ENCODE data around the gene SPATS2. TPM values are rescaled to one million over a fixed set of nuclear protein-coding genes. Genes with fewer than 3 reads are reported as not detected.

SPATS2 gene
- total RNA-seq, 1 donor from 2014 or later: 21.3 TPM

GRCh38 chr12:49334681-49335080 lies 32.6 kb upstream of the SPATS2 start:
- peaks cover 26% of the 10 kb centered on the region for H3K27me3 ChIP-seq (ENCODE audit: control insufficient read depth, insufficient read depth, low read length)
- DNase-seq (ENCODE audit: low read depth) (no peak), FAIRE-seq (no peak)
- H3K4me3 ChIP-seq (ENCODE audit: low read depth, low read length): no peak overlapping the region
- H3K36me3 ChIP-seq (ENCODE audit: control insufficient read depth, insufficient read depth, low read length): peaks cover 2% of the 10 kb centered on the region
- TF ChIP-seq CTCF (IDR thresholded peaks at IDR 0.05; ENCODE audit: insufficient read depth, low read length, severe bottlenecking): no peak

- DNase-seq (ENCODE audit: low read depth) (no peak), FAIRE-seq (peak; percentile 88)
- TF ChIP-seq CTCF (IDR thresholded peaks at IDR 0.05; ENCODE audit: insufficient read depth, low read length, severe bottlenecking): no peak
- Histone ChIP-seq H3K36me3 (ENCODE audit: control insufficient read depth, insufficient read depth, low read length) (no peaks in the 10 kb centered on the region), H3K4me3 (ENCODE audit: low read depth, low read length) (no peak overlapping the region), H3K27me3 (ENCODE audit: control insufficient read depth, insufficient read depth, low read length) (peaks cover 26% of the 10 kb centered on the region)
These were observed 31.9 kb upstream of the SPATS2 start for GRCh38 chr12:49335118-49335954.

GRCh38 chr12:49335955-49336644 lies 31.2 kb upstream of the SPATS2 start:
- no peak for TF ChIP-seq CTCF (IDR thresholded peaks at IDR 0.05; ENCODE audit: insufficient read depth, low read length, severe bottlenecking)
- Histone ChIP-seq H3K27me3 (ENCODE audit: control insufficient read depth, insufficient read depth, low read length) (peaks cover 26% of the 10 kb centered on the region), H3K4me3 (ENCODE audit: low read depth, low read length) (no peak overlapping the region), H3K36me3 (ENCODE audit: control insufficient read depth, insufficient read depth, low read length) (no peaks in the 10 kb centered on the region)
- DNase-seq (ENCODE audit: low read depth) (no peak), FAIRE-seq (no peak)

GRCh38 chr12:49336645-49337584 lies 30.3 kb upstream of the SPATS2 start, which contains the start of gene C1QL4:
Gene C1QL4, minus strand, starts transcription at chr12:49337188. Its CDS starts 711 bp downstream, at chr12:49336477.
- DNase-seq (ENCODE audit: low read depth) (peak; percentile 32), FAIRE-seq (no peak)
- peak; percentile 82 for TF ChIP-seq CTCF (IDR thresholded peaks at IDR 0.05; ENCODE audit: insufficient read depth, low read length, severe bottlenecking)
- Histone ChIP-seq H3K36me3 (ENCODE audit: control insufficient read depth, insufficient read depth, low read length) (no peaks in the 10 kb centered on the region), H3K4me3 (ENCODE audit: low read depth, low read length) (peak within 1 kb of the TSS; percentile 17), H3K27me3 (ENCODE audit: control insufficient read depth, insufficient read depth, low read length) (peaks cover 33% of the 10 kb centered on the region)

- TF ChIP-seq CTCF (IDR thresholded peaks at IDR 0.05; ENCODE audit: insufficient read depth, low read length, severe bottlenecking): no peak
- no peak overlapping the region for H3K4me3 ChIP-seq (ENCODE audit: low read depth, low read length)
- no peak for FAIRE-seq
- peaks cover 44% of the 10 kb centered on the region for H3K27me3 ChIP-seq (ENCODE audit: control insufficient read depth, insufficient read depth, low read length)
- H3K36me3 ChIP-seq (ENCODE audit: control insufficient read depth, insufficient read depth, low read length): no peaks in the 10 kb centered on the region
- DNase-seq (ENCODE audit: low read depth): no peak
These were observed 28.3 kb upstream of the SPATS2 start for GRCh38 chr12:49338830-49339463.
